HCT116 (cell line): ENCODE data around the gene CIB4. TPM values are rescaled to one million over a fixed set of nuclear protein-coding genes. Genes with fewer than 3 reads are reported as not detected.

Experiments used
- ATAC-seq: fragments of 200-7000 bp; cut with Tn5 transposase; 2 replicates; pipeline ENCODE4 v1.9.1; 2020; ENCODE audit warnings: mild to moderate bottlenecking, moderate library complexity
- BruUV-seq: library from RNA; stranded (reverse); fragments of 400-500 nt; replicated peaks from 2 replicates; lab custom pipeline; 2021; lab: Mats Ljungman, UMichigan
- CTCF ChIA-PET: fragments of 300-600 bp; sonication (Branson Sonifier 250); formaldehyde crosslinking; loops from one replicate; lab custom pipeline; 2021; ENCODE audit warnings: antibody characterized with exemption; lab: Charles Lee
- POLR2A ChIA-PET: fragments of 300-600, 350-600 bp; sonication (Branson Sonifier 250); formaldehyde crosslinking; loops from one replicate; lab custom pipeline; 2021; ENCODE audit warnings: antibody characterized with exemption; lab: Charles Lee
- RAD21 ChIA-PET, 2 experiments: fragments of 300-600 bp; sonication (Branson Sonifier 250); formaldehyde crosslinking; loops; one replicate each; lab custom pipeline; 2023; ENCODE audit warnings: low total read pairs in 2 of 2; ENCODE audit not compliant: uncharacterized antibody in 2 of 2, unreplicated experiment in 2 of 2, low non-redundant PET in 1 of 2; lab: Charles Lee
- DNase-seq: peaks from one replicate; pipeline ENCODE4 v3.0.0-alpha.2; 2010; ENCODE audit warnings: low read depth, low spot score
- H2AFZ ChIP-seq: fragments of 200-600 bp; shearing (Covaris generic), sonication (generic); 2 replicates; pipeline ENCODE4 v1.6.1; 2017; ENCODE audit warnings: low read depth, mixed run types, mixed read lengths, antibody characterized with exemption, low read length; ENCODE audit not compliant: poor library complexity, severe bottlenecking
- H3K27ac ChIP-seq: 2 replicates; pipeline ENCODE4 v1.5.1; 2012; ENCODE audit warnings: low read depth, low read length
- H3K27me3 ChIP-seq: fragments of 200-600 bp; sonication (generic); 2 replicates; pipeline ENCODE4 v1.6.1; 2016; ENCODE audit warnings: mixed run types, low read length, mixed read lengths; ENCODE audit not compliant: insufficient read depth
- H3K36me3 ChIP-seq, 2 experiments: fragments of 200-500 bp in 1 of 2; fragments of 200-600 bp in 1 of 2; sonication (Bioruptor generic) in 1 of 2; sonication (generic) in 1 of 2; 2 replicates each; pipeline versions ENCODE4 v1.5.1 to v1.6.1; 2014 to 2016; ENCODE audit warnings: low read length in 2 of 2, inconsistent platforms in 1 of 2, mixed read lengths in 1 of 2, mixed run types in 1 of 2; ENCODE audit not compliant: insufficient read depth in 2 of 2, control insufficient read depth in 1 of 2
- H3K4me1 ChIP-seq, 2 experiments: fragments of 200-600 bp in 1 of 2; sonication (generic) in 1 of 2; 2 replicates each; pipeline versions ENCODE4 v1.5.1 to v1.6.1; 2012 to 2017; ENCODE audit warnings: low read length in 2 of 2, inconsistent platforms in 1 of 2, mild to moderate bottlenecking in 1 of 2, mixed read lengths in 1 of 2, mixed run types in 1 of 2, moderate library complexity in 1 of 2; ENCODE audit not compliant: insufficient read depth in 2 of 2, control insufficient read depth in 1 of 2
- H3K4me2 ChIP-seq: fragments of 200-600 bp; sonication (generic); 2 replicates; pipeline ENCODE4 v1.6.1; 2017; ENCODE audit warnings: mixed run types, low read length, mixed read lengths
- H3K4me3 ChIP-seq, 2 experiments: fragments of 200-600 bp in 1 of 2; sonication (generic) in 1 of 2; replicated peaks in 1 of 2; 2 replicates each; pipeline ENCODE4 v1.5.1; 2011 to 2016; ENCODE audit warnings: low read length in 2 of 2, control low read depth in 1 of 2, low read depth in 1 of 2, mild to moderate bottlenecking in 1 of 2, mixed read lengths in 1 of 2, mixed run types in 1 of 2
- H3K79me2 ChIP-seq: fragments of 200-600 bp; sonication (generic); 2 replicates; pipeline ENCODE4 v1.6.1; 2017; ENCODE audit warnings: mild to moderate bottlenecking, mixed run types, low read length, moderate library complexity, mixed read lengths; ENCODE audit not compliant: insufficient read depth
- H3K9ac ChIP-seq: fragments of 200-600 bp; sonication (generic); 2 replicates; pipeline ENCODE4 v1.6.1; 2016; ENCODE audit warnings: low read length, mixed read lengths
- H3K9me2 ChIP-seq: fragments of 200-600 bp; sonication (generic), shearing (Covaris generic); 2 replicates; pipeline ENCODE4 v1.6.1; 2017; ENCODE audit warnings: mixed run types, mild to moderate bottlenecking, moderate library complexity; ENCODE audit not compliant: insufficient read depth
- H3K9me3 ChIP-seq, 2 experiments: fragments of 200-500 bp in 1 of 2; fragments of 200-600 bp in 1 of 2; sonication (Bioruptor generic) in 1 of 2; sonication (generic) in 1 of 2; 2 replicates each; pipeline ENCODE4 v1.6.1; 2014 to 2017; ENCODE audit warnings: low read length in 2 of 2, mixed read lengths in 2 of 2, inconsistent platforms in 1 of 2, low read depth in 1 of 2, mild to moderate bottlenecking in 1 of 2, mixed run types in 1 of 2, moderate library complexity in 1 of 2; ENCODE audit not compliant: control insufficient read depth in 1 of 2, insufficient read depth in 1 of 2
- H4K20me1 ChIP-seq: fragments of 200-600 bp; sonication (generic), shearing (Covaris generic); 2 replicates; pipeline ENCODE4 v1.6.1; 2017; ENCODE audit warnings: mixed run types, mild to moderate bottlenecking, moderate library complexity; ENCODE audit not compliant: insufficient read depth
- CBX3 ChIP-seq: IDR thresholded peaks from 2 replicates; pipeline ENCODE4 v1.6.1; 2012; ENCODE audit warnings: low read depth
- CEBPB ChIP-seq: IDR thresholded peaks from 2 replicates; pipeline ENCODE4 v1.6.1; 2012; ENCODE audit warnings: low read depth
- CTCF ChIP-seq, 3 experiments: fragments of 200-600 bp in 1 of 3; sonication (generic) in 1 of 3; IDR thresholded peaks in 2 of 3; conservative IDR thresholded peaks in 1 of 3; 2 replicates each; pipeline ENCODE4 v1.5.1; 2012 to 2017; ENCODE audit warnings: low read depth in 2 of 3, low read length in 2 of 3, antibody characterized with exemption in 1 of 3, borderline replicate concordance in 1 of 3, control low read depth in 1 of 3, mild to moderate bottlenecking in 1 of 3, mixed read lengths in 1 of 3, mixed run types in 1 of 3, moderate library complexity in 1 of 3; ENCODE audit not compliant: insufficient read depth in 1 of 3
- EGR1 ChIP-seq: IDR thresholded peaks from 2 replicates; pipeline ENCODE4 v1.6.1; 2012; ENCODE audit warnings: low read depth
- EZH2 ChIP-seq: fragments of 200-600 bp; sonication (generic); IDR thresholded peaks from 2 replicates; pipeline ENCODE4 v1.6.1; 2017; ENCODE audit warnings: antibody characterized with exemption, mixed run types
- POLR2A ChIP-seq: IDR thresholded peaks from 2 replicates; pipeline ENCODE4 v1.7.0; 2011; ENCODE audit warnings: borderline replicate concordance; ENCODE audit not compliant: insufficient read depth, insufficient read length; ENCODE audit errors: extremely low read depth
- POLR2AphosphoS5 ChIP-seq: IDR thresholded peaks from 2 replicates; pipeline ENCODE4 v1.6.1; 2011; ENCODE audit warnings: mild to moderate bottlenecking, low read depth, low read length, moderate library complexity
- RAD21 ChIP-seq: IDR thresholded peaks from 2 replicates; pipeline ENCODE4 v1.6.1; 2012; ENCODE audit warnings: low read depth, mild to moderate bottlenecking
- TCF7L2 ChIP-seq: IDR thresholded peaks from 2 replicates; pipeline ENCODE4 v1.7.0; 2011; ENCODE audit warnings: borderline replicate concordance, inconsistent platforms; ENCODE audit not compliant: insufficient read depth, insufficient read length; ENCODE audit errors: extremely low read depth
- ZNF274 ChIP-seq: fragments of 200-500 bp; sonication (Bioruptor generic); IDR thresholded peaks from 2 replicates; pipeline ENCODE4 v1.6.1; 2014; ENCODE audit warnings: mild to moderate bottlenecking, low read depth, low read length, inconsistent platforms
- intact Hi-C: fragments of 100-400 bp; cut with micrococcal nuclease; formaldehyde crosslinking; loops from 2 replicates; pipeline ENCODE4 v1.10.0; 2022
- total RNA-seq: library from RNA; stranded (reverse); gene quantifications from one replicate; pipeline ENCODE4 v1.2.1, GENCODE V29; 2021; ENCODE audit not compliant: unreplicated experiment

Gene CIB4
- total RNA-seq, 1 experiment from 2014 or later = not detected

- intact Hi-C loops = no loop called here
- no peaks in the 10 kb centered on the region for H3K79me2 ChIP-seq
- no TSS peak for BruUV-seq
- RAD21 ChIA-PET = no interaction called here
- CTCF ChIA-PET = interaction anchor here (0.9 kb wide), 1 partner anchor 20 kb away, joined by 3 read pairs; no protein-coding TSS in a partner anchor
- H2AFZ ChIP-seq = no peak overlapping the region
- H3K4me2 ChIP-seq = no peak overlapping the region
- H3K4me1 ChIP-seq = peaks cover 8 to 13% of the 10 kb centered on the region in 2 experiments; a peak in 3 of 4 replicates
- TF ChIP-seq EGR1 (no peak), CEBPB (no peak), POLR2AphosphoS5 (no peak), CTCF (IDR thresholded peaks at IDR 0.05 in 2 of 3, conservative IDR thresholded peaks at IDR 0.05 in 1 of 3; ENCODE audit: borderline replicate concordance in 1 of 3, insufficient read depth in 1 of 3, low read depth in 2 of 3, low read length in 2 of 3) (no peak), RAD21 (no peak), ZNF274 (no peak), TCF7L2 (no peak), POLR2A (no peak), EZH2 (no peak), CBX3 (no peak)
- TF ChIP-seq, all 23 proteins: peak for 0
- no peak overlapping the region for H3K4me3 ChIP-seq
- no peaks in the 10 kb centered on the region for H3K27me3 ChIP-seq
- H3K9me3 ChIP-seq = no peaks in the 10 kb centered on the region
- no peak for ATAC-seq
- no peaks in the 10 kb centered on the region for H3K9me2 ChIP-seq
- H4K20me1 ChIP-seq = no peaks in the 10 kb centered on the region
- no peaks in the 10 kb centered on the region for H3K36me3 ChIP-seq
- no peak for DNase-seq
- POLR2A ChIA-PET = no interaction called here
- H3K9ac ChIP-seq = no peak overlapping the region
- H3K27ac ChIP-seq = no peak overlapping the region
Measured at GRCh38 chr2:26557244-26557925, 83.8 kb downstream of the CIB4 start.
